HG03039 (cell line): Measurements from ENCODE around the gene TRAF4.

ENCODE experiments used
- ATAC-seq: cut with Tn5 transposase; IDR thresholded peaks from one replicate; pipeline ENCODE4 v1.9.1; 2021; ENCODE audit warnings: mild to moderate bottlenecking, moderate library complexity; ENCODE audit not compliant: unreplicated experiment

Gene TRAF4

GRCh38 chr17:28743243-28744103 lies at the start of gene TRAF4:
Gene TRAF4 (plus strand): TSS chr17:28744011. CDS start chr17:28744113, 102 bp downstream.
- peak; percentile 57 for ATAC-seq

- no peak for ATAC-seq
These were observed 45.4 kb upstream of the TRAF4 start for GRCh38 chr17:28698253-28698941.

- no peak for ATAC-seq
These were observed 43.5 kb upstream of the TRAF4 start for GRCh38 chr17:28700278-28700677.

GRCh38 chr17:28700830-28701492 lies 42.9 kb upstream of the TRAF4 start:
- no peak for ATAC-seq

GRCh38 chr17:28702026-28702751 lies 41.6 kb upstream of the TRAF4 start:
- no peak for ATAC-seq

- no peak for ATAC-seq
These were observed 41.1 kb upstream of the TRAF4 start for GRCh38 chr17:28702752-28703150.

- ATAC-seq = no peak
These were observed 40.1 kb upstream of the TRAF4 start for GRCh38 chr17:28703552-28704218.

- no peak for ATAC-seq
These were observed 39.5 kb upstream of the TRAF4 start for GRCh38 chr17:28704219-28704858.

GRCh38 chr17:28705074-28705659 lies 38.6 kb upstream of the TRAF4 start:
- ATAC-seq = no peak

- no peak for ATAC-seq
These were observed 38.0 kb upstream of the TRAF4 start for GRCh38 chr17:28705728-28706334.

GRCh38 chr17:28706471-28707338 lies 37.1 kb upstream of the TRAF4 start:
- ATAC-seq = no peak

- ATAC-seq = no peak
These were observed 36.5 kb upstream of the TRAF4 start for GRCh38 chr17:28707339-28707720.

GRCh38 chr17:28710861-28711722 lies 32.7 kb upstream of the TRAF4 start:
- peak; percentile 71 for ATAC-seq

GRCh38 chr17:28711723-28712031 lies 32.1 kb upstream of the TRAF4 start, which contains the start of gene PROCA1:
Gene PROCA1 (minus strand): TSS chr17:28711888. CDS start chr17:28711660, 228 bp downstream.
- ATAC-seq = peak; percentile 11

GRCh38 chr17:28712032-28712704 lies 31.6 kb upstream of the TRAF4 start:
- peak; percentile 23 for ATAC-seq

GRCh38 chr17:28712705-28713415 lies 31.0 kb upstream of the TRAF4 start:
- no peak for ATAC-seq
